Measurements from ENCODE around the gene CATSPER4.
"Not testable (repeated sequence)": the region's sequence is repeated elsewhere in the genome, so short reads cannot be mapped to it uniquely, and the experiment has no call there.

Gene CATSPER4

GRCh38 chr1:26197301-26197700 lies 6.9 kb downstream of the CATSPER4 start:
- DNase-seq, result no peak

- DNase-seq, result no peak
These were observed 7.4 kb downstream of the CATSPER4 start for GRCh38 chr1:26197813-26198212.

- DNase-seq, result no peak
These were observed 10.0 kb downstream of the CATSPER4 start for GRCh38 chr1:26200413-26200812.

- no peak for DNase-seq
These were observed 13.4 kb downstream of the CATSPER4 start for GRCh38 chr1:26203642-26204318.

GRCh38 chr1:26210147-26210870 lies 19.9 kb downstream of the CATSPER4 start:
- DNase-seq, result no peak

GRCh38 chr1:26212726-26213125 lies 22.3 kb downstream of the CATSPER4 start:
- DNase-seq, result no peak

GRCh38 chr1:26213335-26213905 lies 23.0 kb downstream of the CATSPER4 start:
- no peak for DNase-seq

- DNase-seq, result no peak
These were observed 24.8 kb downstream of the CATSPER4 start for GRCh38 chr1:26215246-26215645.

- no peak for DNase-seq
These were observed 28.6 kb downstream of the CATSPER4 start for GRCh38 chr1:26218906-26219494.

- DNase-seq, result no peak
These were observed 30.0 kb downstream of the CATSPER4 start for GRCh38 chr1:26220199-26220912.

GRCh38 chr1:26221094-26221493 lies 30.7 kb downstream of the CATSPER4 start:
- no peak for DNase-seq

- DNase-seq, result no peak
These were observed 34.2 kb downstream of the CATSPER4 start for GRCh38 chr1:26224606-26225005.

GRCh38 chr1:26225033-26225831 lies 34.8 kb downstream of the CATSPER4 start:
- DNase-seq, result no peak

GRCh38 chr1:26230682-26231081 lies 40.3 kb downstream of the CATSPER4 start:
- not testable (repeated sequence) for DNase-seq

GRCh38 chr1:26233903-26234643 lies 43.7 kb downstream of the CATSPER4 start, which contains the start of gene CEP85:
Gene CEP85, plus strand, starts transcription at chr1:26234200. Its CDS starts 5,584 bp downstream, at chr1:26239784.
- DNase-seq, result peak; percentile 99

- peak; percentile 19 for DNase-seq
These were observed 44.4 kb downstream of the CATSPER4 start for GRCh38 chr1:26234644-26235370.

GRCh38 chr1:26237230-26237966 lies 47.0 kb downstream of the CATSPER4 start:
- DNase-seq, result no peak

- no peak for DNase-seq
These were observed 49.5 kb downstream of the CATSPER4 start for GRCh38 chr1:26239936-26240335.
